B cell (primary cell): ENCODE measurements around the gene LGALS14. TPM values are rescaled to one million over a fixed set of nuclear protein-coding genes. Genes with fewer than 3 reads are reported as not detected.

Experiments
- ATAC-seq: fragments of 200-7000 bp; cut with Tn5 transposase; one replicate; pipeline ENCODE4 v1.10.0; 2021; ENCODE audit warnings: low read depth, mild to moderate bottlenecking, moderate number of reproducible peaks, moderate library complexity
- CTCF ChIA-PET: fragments of 350-600 bp; sonication (Branson Sonifier 250); formaldehyde crosslinking; loops from one replicate; lab custom pipeline; 2021; ENCODE audit warnings: antibody characterized with exemption, inconsistent platforms; lab: Charles Lee
- POLR2A ChIA-PET: fragments of 350-600 bp; sonication (Branson Sonifier 250); formaldehyde crosslinking; loops from one replicate; lab custom pipeline; 2021; ENCODE audit warnings: antibody characterized with exemption; lab: Charles Lee
- DNase-seq: peaks from one replicate; pipeline ENCODE4 v3.0.0; 2013
- H2AFZ ChIP-seq: 2 replicates; pipeline ENCODE4 v1.6.1; 2012; ENCODE audit warnings: mild to moderate bottlenecking, low read depth, low read length; ENCODE audit not compliant: insufficient read depth, poor library complexity, severe bottlenecking
- H3K27ac ChIP-seq, 2 donors: 1 replicate in 1 of 2; 2 replicates in 1 of 2; pipeline ENCODE4 v1.5.1; 2012 to 2013; ENCODE audit warnings: low read length in 2 of 2, mild to moderate bottlenecking in 2 of 2, moderate library complexity in 1 of 2
- H3K27me3 ChIP-seq, 4 experiments: fragments of 200-600 bp in 1 of 4; sonication (generic) in 1 of 4; replicated peaks in 1 of 4; 1 replicate in 2 of 4; 2 replicates in 2 of 4; pipeline versions ENCODE4 v1.6.1 to v1.7.0; 2013 to 2016; ENCODE audit warnings: low read length in 3 of 4, mild to moderate bottlenecking in 2 of 4, mixed read lengths in 1 of 4, moderate library complexity in 1 of 4; ENCODE audit not compliant: insufficient read depth in 4 of 4, control insufficient read depth in 3 of 4; ENCODE audit errors: control extremely low read depth in 1 of 4
- H3K36me3 ChIP-seq, 2 experiments: replicated peaks in 1 of 2; 1 replicate in 1 of 2; 2 replicates in 1 of 2; pipeline versions ENCODE4 v1.6.1 to v1.7.1; 2013; ENCODE audit warnings: low read length in 1 of 2; ENCODE audit not compliant: insufficient read depth in 2 of 2, control insufficient read depth in 1 of 2; ENCODE audit errors: control extremely low read depth in 1 of 2, extremely low read depth in 1 of 2
- H3K4me1 ChIP-seq, 2 donors: fragments of 200-600 bp in 1 of 2; sonication (generic) in 1 of 2; 1 replicate in 1 of 2; 2 replicates in 1 of 2; pipeline versions ENCODE4 v1.5.1 to v1.6.1; 2013 to 2017; ENCODE audit warnings: low read length in 2 of 2; ENCODE audit not compliant: control insufficient read depth in 2 of 2, insufficient read depth in 2 of 2
- H3K4me2 ChIP-seq: replicated peaks from 2 replicates; pipeline ENCODE3; 2012; ENCODE audit warnings: mild to moderate bottlenecking, low read depth, low read length; ENCODE audit not compliant: poor library complexity, severe bottlenecking
- H3K4me3 ChIP-seq, 5 experiments: fragments of 200-600 bp in 1 of 5; sonication (generic) in 1 of 5; 1 replicate in 3 of 5; 2 replicates in 2 of 5; pipeline versions ENCODE4 v1.5.1 to v1.7.0; 2011 to 2016; ENCODE audit warnings: low read length in 4 of 5, mild to moderate bottlenecking in 4 of 5, low read depth in 2 of 5, control low read depth in 1 of 5, moderate library complexity in 1 of 5; ENCODE audit not compliant: insufficient read depth in 1 of 5; ENCODE audit errors: control extremely low read depth in 1 of 5, extremely low read depth in 1 of 5
- H3K79me2 ChIP-seq: fragments of 200-600 bp; sonication (generic); one replicate; pipeline ENCODE4 v1.6.0; 2016; ENCODE audit warnings: low read length; ENCODE audit not compliant: control insufficient read depth, insufficient read depth
- H3K9ac ChIP-seq: fragments of 200-600 bp; sonication (generic); 2 replicates; pipeline ENCODE4 v1.6.1; 2017; ENCODE audit warnings: mild to moderate bottlenecking, low read length, moderate library complexity
- H3K9me3 ChIP-seq, 3 donors: one replicate each; pipeline versions ENCODE4 v1.6.1 to v1.7.1; 2013; ENCODE audit warnings: low read length in 2 of 3; ENCODE audit not compliant: control insufficient read depth in 2 of 3, insufficient read depth in 1 of 3; ENCODE audit errors: control extremely low read depth in 1 of 3
- H4K20me1 ChIP-seq: 2 replicates; pipeline ENCODE4 v1.6.0; 2012; ENCODE audit warnings: mild to moderate bottlenecking, low read length; ENCODE audit not compliant: insufficient read depth, control insufficient read depth, poor library complexity, severe bottlenecking
- H3K27ac Mint-ChIP-seq: one replicate; pipeline ENCODE4 v1.8.0; 2021; ENCODE audit warnings: mixed read lengths
- H3K27me3 Mint-ChIP-seq: one replicate; pipeline ENCODE4 v1.8.0; 2021; ENCODE audit warnings: mixed read lengths
- H3K4me1 Mint-ChIP-seq: one replicate; pipeline ENCODE4 v1.8.0; 2021; ENCODE audit warnings: mixed read lengths
- H3K4me3 Mint-ChIP-seq: one replicate; pipeline ENCODE4 v1.8.0; 2021; ENCODE audit warnings: mixed read lengths
- H3K9me3 Mint-ChIP-seq: one replicate; pipeline ENCODE4 v1.8.0; 2022; ENCODE audit warnings: mixed read lengths; ENCODE audit not compliant: insufficient read depth
- CTCF ChIP-seq: fragments of 200-600 bp; IDR thresholded peaks from one replicate; pipeline ENCODE4 v1.8.0; 2022; ENCODE audit warnings: antibody characterized with exemption, mild to moderate bottlenecking
- EZH2 ChIP-seq: IDR thresholded peaks from 2 replicates; pipeline ENCODE4 v1.6.1; 2012; ENCODE audit warnings: borderline replicate concordance, low read depth, mild to moderate bottlenecking, moderate library complexity, low read length; ENCODE audit not compliant: insufficient read depth, poor library complexity, severe bottlenecking
- WGBS: methylation state at CpG from one replicate; pipeline ENCODE4 v1.1.5; 2013; ENCODE audit warnings: missing lambda C conversion rate; ENCODE audit not compliant: insufficient coverage; 5-methylcytosine and 5-hydroxymethylcytosine counted together
- intact Hi-C: fragments of 100-400 bp; cut with micrococcal nuclease; formaldehyde crosslinking; loops from one replicate; pipeline ENCODE4 v1.10.0; 2022
- polyA plus RNA-seq: library from polyadenylated mRNA; depleted of rRNA; stranded (reverse); fragments of >200 nt; gene quantifications from 2 replicates; pipeline ENCODE4 v1.2.3, GENCODE V29; 2012
- total RNA-seq, 2 donors: library from RNA; stranded (reverse); fragments of 120-200 nt in 1 of 2; gene quantifications; 1 replicate in 1 of 2; 2 replicates in 1 of 2; pipeline versions ENCODE4 v1.2.3 to v1.2.4, GENCODE V29; 2013 to 2022

Gene LGALS14
- total and polyA plus RNA-seq, 2 donors (not counting 1 experiment from before 2014, with no cell fraction given), result not detected

- H3K36me3 ChIP-seq, result no peaks in the 10 kb centered on the region
- H3K9ac ChIP-seq, result no peak overlapping the region
- no peak overlapping the region for H3K4me3 ChIP-seq
- DNase-seq (no peak), ATAC-seq (no peak)
- WGBS, result 0% methylated on average over 1 of the region's 3 CpGs
- H3K27me3 ChIP-seq, result peaks cover 0 to 12% (median 4%) of the 10 kb centered on the region in 4 experiments
- POLR2A ChIA-PET, result no interaction called here
- no peak overlapping the region for H3K4me2 ChIP-seq
- H3K9me3 Mint-ChIP-seq, result no peaks in the 10 kb centered on the region
- H3K79me2 ChIP-seq, result no peaks in the 10 kb centered on the region
- peaks cover 4% of the 10 kb centered on the region for H3K4me1 Mint-ChIP-seq
- no peaks in the 10 kb centered on the region for H3K9me3 ChIP-seq
- intact Hi-C loops, result no loop called here
- H2AFZ ChIP-seq, result no peak overlapping the region
- H3K27me3 Mint-ChIP-seq, result peaks cover 38% of the 10 kb centered on the region
- peaks cover 0 to 3% of the 10 kb centered on the region in 2 donors for H3K4me1 ChIP-seq
- CTCF ChIA-PET, result interaction anchor here (0.9 to 6.7 kb wide), 2 partner anchors 124 to 201 kb away, joined by 3 to 91 read pairs; no protein-coding TSS in a partner anchor
- no peaks in the 10 kb centered on the region for H4K20me1 ChIP-seq
- TF ChIP-seq EZH2 (no peak), CTCF (no peak)
- no peak overlapping the region for H3K27ac Mint-ChIP-seq
- no peak overlapping the region for H3K27ac ChIP-seq
- no peak overlapping the region for H3K4me3 Mint-ChIP-seq
Observed at GRCh38 chr19:39676004-39676403, 28.3 kb upstream of the LGALS14 start.

GRCh38 chr19:39677961-39678889 is 26.1 kb upstream of the LGALS14 start:
- H3K27ac ChIP-seq, result no peak overlapping the region
- Mint-ChIP-seq H3K27me3 (peaks cover 41% of the 10 kb centered on the region), H3K4me3 (no peak overlapping the region), H3K27ac (no peak overlapping the region), H3K4me1 (no peaks in the 10 kb centered on the region), H3K9me3 (no peaks in the 10 kb centered on the region)
- H3K9ac ChIP-seq, result no peak overlapping the region
- WGBS, result 92% methylated on average over 8 of the region's 10 CpGs
- H3K4me1 ChIP-seq, result no peaks in the 10 kb centered on the region
- H3K27me3 ChIP-seq, result peaks cover 0 to 12% (median 2%) of the 10 kb centered on the region in 4 experiments
- DNase-seq (no peak), ATAC-seq (no peak)
- no peak for TF ChIP-seq EZH2
- no peak for TF ChIP-seq CTCF
- no peak overlapping the region for H3K4me3 ChIP-seq
- no peaks in the 10 kb centered on the region for H3K9me3 ChIP-seq
- intact Hi-C loops, result no loop called here
- no peaks in the 10 kb centered on the region for H4K20me1 ChIP-seq
- H2AFZ ChIP-seq, result no peak overlapping the region
- POLR2A ChIA-PET, result no interaction called here
- no peaks in the 10 kb centered on the region for H3K36me3 ChIP-seq
- no peak overlapping the region for H3K4me2 ChIP-seq
- H3K79me2 ChIP-seq, result no peaks in the 10 kb centered on the region
- CTCF ChIA-PET, result no interaction called here
